HepG2 (cell line): ENCODE data around the gene AMIGO3. TPM values are rescaled to one million over a fixed set of nuclear protein-coding genes. Genes with fewer than 3 reads are reported as not detected.
A peak's percentile ranks its signal among the peaks of the same experiment; 100 is the strongest.

Experiments used
- ELF1 ChIP-seq: sonication (generic); formaldehyde crosslinking; IDR thresholded peaks from 2 replicates; pipeline ENCODE4 v1.4.0; 2020; ENCODE audit warnings: missing genetic modification reagents
- FOXJ3 ChIP-seq: sonication (generic); formaldehyde crosslinking; IDR thresholded peaks from 2 replicates; pipeline ENCODE4 v1.4.0; 2020; ENCODE audit warnings: missing genetic modification reagents, mild to moderate bottlenecking, borderline replicate concordance
- GPN1 ChIP-seq: sonication (generic); formaldehyde crosslinking; IDR thresholded peaks from 2 replicates; pipeline ENCODE4 v1.5.1; 2020; ENCODE audit warnings: missing genetic modification reagents, borderline replicate concordance
- HMG20A ChIP-seq: IDR thresholded peaks from 2 replicates; pipeline ENCODE4 v1.6.1; 2016; ENCODE audit warnings: borderline replicate concordance
- KLF16 ChIP-seq, 2 experiments: sonication (generic) in 1 of 2; formaldehyde crosslinking in 1 of 2; IDR thresholded peaks; 2 replicates each; pipeline versions ENCODE4 v1.6.1 to v1.8.0; 2016 to 2023; ENCODE audit warnings: missing genetic modification reagents in 2 of 2, missing compliant biosample characterization in 1 of 2
- MTF2 ChIP-seq: sonication (generic); formaldehyde crosslinking; IDR thresholded peaks from 2 replicates; pipeline ENCODE4 v1.5.0; 2020; ENCODE audit warnings: missing genetic modification reagents, borderline replicate concordance
- NCOA5 ChIP-seq: sonication (generic); formaldehyde crosslinking; IDR thresholded peaks from 2 replicates; pipeline ENCODE4 v1.4.0; 2020; ENCODE audit warnings: missing genetic modification reagents
- POLR2A ChIP-seq, 2 experiments: IDR thresholded peaks; 2 replicates each; pipeline ENCODE4 v1.6.1; 2011; ENCODE audit warnings: low read depth in 2 of 2, low read length in 2 of 2, mild to moderate bottlenecking in 1 of 2, moderate library complexity in 1 of 2; ENCODE audit not compliant: insufficient read depth in 1 of 2
- POLR2AphosphoS5 ChIP-seq: IDR thresholded peaks from 2 replicates; pipeline ENCODE4 v1.6.1; 2012; ENCODE audit warnings: low read depth, low read length
- TEAD3 ChIP-seq: optimal IDR thresholded peaks from 2 replicates; pipeline ENCODE3; 2016; ENCODE audit warnings: borderline replicate concordance
- ZFY ChIP-seq: sonication (generic); formaldehyde crosslinking; IDR thresholded peaks from 2 replicates; pipeline ENCODE4 v1.4.0; 2020; ENCODE audit warnings: missing genetic modification reagents
- ZMYM4 ChIP-seq: sonication (generic); formaldehyde crosslinking; IDR thresholded peaks from 2 replicates; pipeline ENCODE4 v1.8.1; 2023; ENCODE audit warnings: mild to moderate bottlenecking, missing genetic modification reagents
- ZNF230 ChIP-seq: sonication (generic); formaldehyde crosslinking; IDR thresholded peaks from 2 replicates; pipeline ENCODE4 v1.4.0; 2020; ENCODE audit warnings: mild to moderate bottlenecking, missing genetic modification reagents
- ZNF3 ChIP-seq: IDR thresholded peaks from 2 replicates; pipeline ENCODE4 v1.7.0; 2017; ENCODE audit warnings: inconsistent platforms
- ZNF331 ChIP-seq: sonication (generic); formaldehyde crosslinking; IDR thresholded peaks from 2 replicates; pipeline ENCODE4 v1.4.0; 2020; ENCODE audit warnings: missing genetic modification reagents
- ZNF562 ChIP-seq: sonication (generic); formaldehyde crosslinking; IDR thresholded peaks from 2 replicates; pipeline ENCODE4 v1.8.0; 2022; ENCODE audit warnings: missing genetic modification reagents, borderline replicate concordance
- ZNF724P ChIP-seq: sonication (generic); formaldehyde crosslinking; IDR thresholded peaks from 2 replicates; pipeline ENCODE4 v1.8.0; 2022; ENCODE audit warnings: missing genetic modification reagents, borderline replicate concordance
- ZNF75D ChIP-seq: sonication (generic); formaldehyde crosslinking; IDR thresholded peaks from 2 replicates; pipeline ENCODE4 v1.8.1; 2023; ENCODE audit warnings: missing genetic modification reagents, mild to moderate bottlenecking, borderline replicate concordance
- ZNF841 ChIP-seq: sonication (generic); formaldehyde crosslinking; IDR thresholded peaks from 2 replicates; pipeline ENCODE4 v1.8.1; 2023; ENCODE audit warnings: missing genetic modification reagents, borderline replicate concordance
- ZSCAN22 ChIP-seq: sonication (generic); formaldehyde crosslinking; IDR thresholded peaks from 2 replicates; pipeline ENCODE4 v1.4.0; 2020; ENCODE audit warnings: mild to moderate bottlenecking, missing genetic modification reagents
- polyA plus RNA-seq, 8 experiments: library from polyadenylated mRNA; depleted of rRNA in 3 of 8; stranded (reverse) in 7 of 8; unstranded in 1 of 8; fragments of >200 nt; fragmentation: Illumina TruSeq in 4 of 8; extraction: Trizol in 4 of 8; gene quantifications; 2 replicates each; pipeline versions ENCODE4 v1.2.1 to v1.2.3, GENCODE V29; 2011 to 2016; ENCODE audit warnings: low read depth in 4 of 8, missing spikeins in 1 of 8, mixed read lengths in 1 of 8; ENCODE audit not compliant: insufficient read depth in 1 of 8
- total RNA-seq, 5 experiments: library from RNA; depleted of rRNA; stranded (reverse); fragments of >200 nt; fragmentation: Illumina TruSeq; extraction: Trizol; gene quantifications; 2 replicates each; pipeline ENCODE4 v1.2.3, GENCODE V29; 2016; ENCODE audit warnings: low read depth in 1 of 5
- TF ChIP-seq, protein P1 (sequence below): sonication (generic); formaldehyde crosslinking; IDR thresholded peaks from 2 replicates; pipeline ENCODE4 v1.5.1; 2020; ENCODE audit warnings: mild to moderate bottlenecking, missing genetic modification reagents, moderate library complexity
- TF ChIP-seq, protein P2 (sequence below): sonication (generic); formaldehyde crosslinking; IDR thresholded peaks from 2 replicates; pipeline ENCODE4 v1.5.1; 2020; ENCODE audit warnings: missing genetic modification reagents, mild to moderate bottlenecking, borderline replicate concordance
- TF ChIP-seq, protein P3 (sequence below): sonication (generic); formaldehyde crosslinking; IDR thresholded peaks from 2 replicates; pipeline ENCODE4 v1.4.0; 2020; ENCODE audit warnings: missing genetic modification reagents
- TF ChIP-seq, protein P4 (sequence below): sonication (generic); formaldehyde crosslinking; IDR thresholded peaks from 2 replicates; pipeline ENCODE4 v1.5.0; 2020; ENCODE audit warnings: missing genetic modification reagents

AMIGO3 gene
- total and polyA plus RNA-seq, 2 of the 13 experiments (the other 11 are each of a cell fraction or from before 2014, with no cell fraction given): 0.35 TPM; not detected in 1

- TF ChIP-seq, protein P1, sequence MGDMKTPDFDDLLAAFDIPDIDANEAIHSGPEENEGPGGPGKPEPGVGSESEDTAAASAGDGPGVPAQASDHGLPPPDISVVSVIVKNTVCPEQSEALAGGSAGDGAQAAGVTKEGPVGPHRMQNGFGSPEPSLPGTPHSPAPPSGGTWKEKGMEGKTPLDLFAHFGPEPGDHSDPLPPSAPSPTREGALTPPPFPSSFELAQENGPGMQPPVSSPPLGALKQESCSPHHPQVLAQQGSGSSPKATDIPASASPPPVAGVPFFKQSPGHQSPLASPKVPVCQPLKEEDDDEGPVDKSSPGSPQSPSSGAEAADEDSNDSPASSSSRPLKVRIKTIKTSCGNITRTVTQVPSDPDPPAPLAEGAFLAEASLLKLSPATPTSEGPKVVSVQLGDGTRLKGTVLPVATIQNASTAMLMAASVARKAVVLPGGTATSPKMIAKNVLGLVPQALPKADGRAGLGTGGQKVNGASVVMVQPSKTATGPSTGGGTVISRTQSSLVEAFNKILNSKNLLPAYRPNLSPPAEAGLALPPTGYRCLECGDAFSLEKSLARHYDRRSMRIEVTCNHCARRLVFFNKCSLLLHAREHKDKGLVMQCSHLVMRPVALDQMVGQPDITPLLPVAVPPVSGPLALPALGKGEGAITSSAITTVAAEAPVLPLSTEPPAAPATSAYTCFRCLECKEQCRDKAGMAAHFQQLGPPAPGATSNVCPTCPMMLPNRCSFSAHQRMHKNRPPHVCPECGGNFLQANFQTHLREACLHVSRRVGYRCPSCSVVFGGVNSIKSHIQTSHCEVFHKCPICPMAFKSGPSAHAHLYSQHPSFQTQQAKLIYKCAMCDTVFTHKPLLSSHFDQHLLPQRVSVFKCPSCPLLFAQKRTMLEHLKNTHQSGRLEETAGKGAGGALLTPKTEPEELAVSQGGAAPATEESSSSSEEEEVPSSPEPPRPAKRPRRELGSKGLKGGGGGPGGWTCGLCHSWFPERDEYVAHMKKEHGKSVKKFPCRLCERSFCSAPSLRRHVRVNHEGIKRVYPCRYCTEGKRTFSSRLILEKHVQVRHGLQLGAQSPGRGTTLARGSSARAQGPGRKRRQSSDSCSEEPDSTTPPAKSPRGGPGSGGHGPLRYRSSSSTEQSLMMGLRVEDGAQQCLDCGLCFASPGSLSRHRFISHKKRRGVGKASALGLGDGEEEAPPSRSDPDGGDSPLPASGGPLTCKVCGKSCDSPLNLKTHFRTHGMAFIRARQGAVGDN (CRISPR knock-in tag): peak; percentile 35
- no peak for TF ChIP-seq MTF2 (CRISPR knock-in tag)
- peak; percentile 66 for TF ChIP-seq TEAD3 (CRISPR knock-in tag)
- no peak for TF ChIP-seq ZNF75D (CRISPR knock-in tag)
- no peak for TF ChIP-seq FOXJ3
- no peak; a peak in 1 of 4 replicates for TF ChIP-seq KLF16 (CRISPR knock-in tag; IDR thresholded peaks at IDR 0.05)
- no peak for TF ChIP-seq ZMYM4 (CRISPR knock-in tag)
- TF ChIP-seq ZNF3: no peak
- TF ChIP-seq HMG20A (CRISPR knock-in tag): no peak; the same call in 1 of the 2 replicates
- no peak for TF ChIP-seq ZNF724P (CRISPR knock-in tag)
- peak; percentile 75; the same call in 1 of the 2 replicates for TF ChIP-seq ZSCAN22
- no peak for TF ChIP-seq NCOA5 (CRISPR knock-in tag)
- TF ChIP-seq, protein P2, sequence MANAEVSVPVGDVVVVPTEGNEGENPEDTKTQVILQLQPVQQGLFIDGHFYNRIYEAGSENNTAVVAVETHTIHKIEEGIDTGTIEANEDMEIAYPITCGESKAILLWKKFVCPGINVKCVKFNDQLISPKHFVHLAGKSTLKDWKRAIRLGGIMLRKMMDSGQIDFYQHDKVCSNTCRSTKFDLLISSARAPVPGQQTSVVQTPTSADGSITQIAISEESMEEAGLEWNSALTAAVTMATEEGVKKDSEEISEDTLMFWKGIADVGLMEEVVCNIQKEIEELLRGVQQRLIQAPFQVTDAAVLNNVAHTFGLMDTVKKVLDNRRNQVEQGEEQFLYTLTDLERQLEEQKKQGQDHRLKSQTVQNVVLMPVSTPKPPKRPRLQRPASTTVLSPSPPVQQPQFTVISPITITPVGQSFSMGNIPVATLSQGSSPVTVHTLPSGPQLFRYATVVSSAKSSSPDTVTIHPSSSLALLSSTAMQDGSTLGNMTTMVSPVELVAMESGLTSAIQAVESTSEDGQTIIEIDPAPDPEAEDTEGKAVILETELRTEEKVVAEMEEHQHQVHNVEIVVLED (CRISPR knock-in tag): no peak
- 0 out of 2 replicates have a peak, but pooled peaks have one; percentile 33 for TF ChIP-seq ZNF331 (CRISPR knock-in tag)
- TF ChIP-seq, protein P3, sequence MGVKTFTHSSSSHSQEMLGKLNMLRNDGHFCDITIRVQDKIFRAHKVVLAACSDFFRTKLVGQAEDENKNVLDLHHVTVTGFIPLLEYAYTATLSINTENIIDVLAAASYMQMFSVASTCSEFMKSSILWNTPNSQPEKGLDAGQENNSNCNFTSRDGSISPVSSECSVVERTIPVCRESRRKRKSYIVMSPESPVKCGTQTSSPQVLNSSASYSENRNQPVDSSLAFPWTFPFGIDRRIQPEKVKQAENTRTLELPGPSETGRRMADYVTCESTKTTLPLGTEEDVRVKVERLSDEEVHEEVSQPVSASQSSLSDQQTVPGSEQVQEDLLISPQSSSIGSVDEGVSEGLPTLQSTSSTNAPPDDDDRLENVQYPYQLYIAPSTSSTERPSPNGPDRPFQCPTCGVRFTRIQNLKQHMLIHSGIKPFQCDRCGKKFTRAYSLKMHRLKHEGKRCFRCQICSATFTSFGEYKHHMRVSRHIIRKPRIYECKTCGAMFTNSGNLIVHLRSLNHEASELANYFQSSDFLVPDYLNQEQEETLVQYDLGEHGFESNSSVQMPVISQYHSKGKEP: no peak
- TF ChIP-seq ZNF562: no peak
- TF ChIP-seq ZNF841 (CRISPR knock-in tag): no peak
- TF ChIP-seq, protein P4, sequence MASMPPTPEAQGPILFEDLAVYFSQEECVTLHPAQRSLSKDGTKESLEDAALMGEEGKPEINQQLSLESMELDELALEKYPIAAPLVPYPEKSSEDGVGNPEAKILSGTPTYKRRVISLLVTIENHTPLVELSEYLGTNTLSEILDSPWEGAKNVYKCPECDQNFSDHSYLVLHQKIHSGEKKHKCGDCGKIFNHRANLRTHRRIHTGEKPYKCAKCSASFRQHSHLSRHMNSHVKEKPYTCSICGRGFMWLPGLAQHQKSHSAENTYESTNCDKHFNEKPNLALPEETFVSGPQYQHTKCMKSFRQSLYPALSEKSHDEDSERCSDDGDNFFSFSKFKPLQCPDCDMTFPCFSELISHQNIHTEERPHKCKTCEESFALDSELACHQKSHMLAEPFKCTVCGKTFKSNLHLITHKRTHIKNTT (CRISPR knock-in tag): no peak
- TF ChIP-seq ZFY (CRISPR knock-in tag): no peak
- no peak for TF ChIP-seq ELF1
- no peak for TF ChIP-seq POLR2A (IDR thresholded peaks at IDR 0.05; ENCODE audit: insufficient read depth in 1 of 2, low read depth in 2 of 2, low read length in 2 of 2)
- TF ChIP-seq POLR2AphosphoS5: no peak
- TF ChIP-seq ZNF230: no peak
- no peak for TF ChIP-seq GPN1 (CRISPR knock-in tag)
These were observed 28.5 kb upstream of the AMIGO3 start (continued) for GRCh38 chr3:49747792-49748480.
